Fibroblast of peridontal ligament (primary cell): Measurements from ENCODE around the gene NEDD4.
"Not testable (repeated sequence)": the region's sequence is repeated elsewhere in the genome, so short reads cannot be mapped to it uniquely, and the experiment has no call there.

Source experiments
- DNase-seq: peaks from one replicate; pipeline ENCODE4 v3.0.0-alpha.2; 2010; ENCODE audit errors: extremely low read depth

The NEDD4 gene

DNA sequence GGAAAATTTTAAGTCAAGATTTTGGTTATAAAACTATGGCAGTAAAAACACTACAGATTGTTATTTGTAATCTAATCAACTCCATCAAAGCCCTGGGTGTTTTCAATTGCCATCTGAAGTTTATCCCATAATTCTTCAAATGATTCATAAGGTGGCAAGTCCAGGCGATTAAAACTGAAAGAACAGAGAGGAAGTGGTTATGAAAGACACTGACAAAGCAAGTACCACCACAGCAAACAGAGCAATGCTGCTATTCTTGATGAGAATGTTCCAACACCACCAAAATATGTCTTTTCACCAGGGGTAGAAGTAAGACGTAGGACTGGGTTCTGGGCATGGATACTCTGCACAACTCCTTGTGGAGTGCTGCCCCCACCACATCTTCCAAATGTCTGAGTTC is 163.6 kb downstream of the NEDD4 start:
- no peak for DNase-seq

DNA sequence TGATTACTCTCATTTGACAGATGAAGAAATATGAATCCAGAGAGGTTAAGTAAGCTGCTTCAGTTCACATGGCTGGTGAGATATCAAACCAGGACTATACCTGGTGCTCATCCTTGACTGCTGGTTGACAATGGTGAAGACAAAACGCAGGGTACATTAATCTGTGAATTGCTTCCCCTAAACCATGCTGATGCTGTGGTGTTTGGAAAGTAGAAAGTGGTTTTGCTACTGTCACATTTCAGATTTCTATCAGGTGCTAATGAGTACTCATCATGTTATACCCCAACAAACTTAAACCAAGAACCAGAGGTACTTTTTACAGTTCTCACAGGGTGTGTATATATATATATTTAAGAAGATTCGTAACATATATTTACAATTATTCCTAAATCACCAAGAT is 165.5 kb downstream of the NEDD4 start:
- no peak for DNase-seq

GRCh38 chr15:55827204-55827603 is 166.2 kb downstream of the NEDD4 start:
- DNase-seq: no peak

GRCh38 chr15:55824857-55825613 is 168.4 kb downstream of the NEDD4 start:
- DNase-seq: no peak

- DNase-seq: peak; percentile 80
Observed at GRCh38 chr15:55823699-55824340, 169.6 kb downstream of the NEDD4 start.

GRCh38 chr15:55823191-55823670 is 170.2 kb downstream of the NEDD4 start:
- DNase-seq: peak; percentile 81

- DNase-seq: not testable (repeated sequence)
Observed at GRCh38 chr15:55821740-55822139, 171.7 kb downstream of the NEDD4 start.

GRCh38 chr15:55820043-55820442 is 173.4 kb downstream of the NEDD4 start:
- peak; percentile 47 for DNase-seq

GRCh38 chr15:55819397-55820034 is 173.9 kb downstream of the NEDD4 start:
- no peak for DNase-seq

- DNase-seq: peak; percentile 34
Observed at GRCh38 chr15:55816017-55816416, 177.4 kb downstream of the NEDD4 start.

GRCh38 chr15:55802600-55803376 is 190.6 kb downstream of the NEDD4 start:
- no peak for DNase-seq

- DNase-seq: no peak
Observed at GRCh38 chr15:55800216-55800615, 193.2 kb downstream of the NEDD4 start.

GRCh38 chr15:55799291-55800212 is 193.9 kb downstream of the NEDD4 start:
- DNase-seq: peak; percentile 59

GRCh38 chr15:55796321-55796965 is 197.0 kb downstream of the NEDD4 start:
- no peak for DNase-seq

DNA sequence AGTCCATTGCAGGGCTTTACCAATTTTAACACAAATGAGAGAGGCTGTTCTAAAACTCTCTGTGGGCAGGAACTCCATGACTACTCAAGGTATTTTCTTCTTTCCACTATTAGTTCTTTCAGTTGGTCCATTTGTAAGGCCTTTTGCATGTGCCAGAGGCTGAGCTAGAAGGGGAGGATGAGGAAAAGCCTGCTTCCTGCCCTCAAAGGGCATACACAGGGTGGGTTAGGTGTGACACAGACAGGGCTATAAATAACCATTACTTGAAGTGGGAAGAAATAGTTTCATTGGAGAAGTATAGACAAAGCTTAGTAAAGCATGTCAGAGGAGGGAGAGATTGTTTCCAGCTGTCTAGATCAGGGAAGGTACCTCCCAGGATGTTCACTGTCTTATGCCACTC is 198.4 kb downstream of the NEDD4 start:
- DNase-seq: no peak

- DNase-seq: peak; percentile 78
Observed at GRCh38 chr15:55791551-55792400, 201.6 kb downstream of the NEDD4 start.

- no peak for DNase-seq
Observed at GRCh38 chr15:55789066-55789660, 204.2 kb downstream of the NEDD4 start.

GRCh38 chr15:55786341-55786740 is 207.1 kb downstream of the NEDD4 start:
- DNase-seq: no peak

GRCh38 chr15:55785593-55785992 is 207.8 kb downstream of the NEDD4 start:
- not testable (repeated sequence) for DNase-seq
